Natural killer cell (primary cell): ENCODE data around the gene MCF2L. TPM values are rescaled to one million over a fixed set of nuclear protein-coding genes. Genes with fewer than 3 reads are reported as not detected.

ENCODE experiments used
- ATAC-seq, 3 donors: fragments of 150-1000 bp in 2 of 3; fragments of 200-7000 bp in 1 of 3; cut with Tn5 transposase; 1 replicate in 1 of 3; 2 replicates in 2 of 3; pipeline ENCODE4 v1.10.0; 2021; ENCODE audit warnings: mild to moderate bottlenecking in 2 of 3, moderate library complexity in 2 of 3
- DNase-seq, 2 donors: peaks; one replicate each; pipeline versions ENCODE4 v3.0.0 to v3.0.0-alpha.2; 2013 to 2021; ENCODE audit warnings: mixed read lengths in 1 of 2
- H3K27ac ChIP-seq: one replicate; pipeline ENCODE4 v1.5.1; 2013; ENCODE audit warnings: mild to moderate bottlenecking, low read length
- H3K27me3 ChIP-seq: one replicate; pipeline ENCODE4 v1.6.1; 2013; ENCODE audit warnings: low read length; ENCODE audit not compliant: control insufficient read depth, insufficient read depth
- H3K36me3 ChIP-seq: one replicate; pipeline ENCODE4 v1.6.1; 2013; ENCODE audit warnings: low read length; ENCODE audit not compliant: control insufficient read depth, insufficient read depth
- H3K4me1 ChIP-seq: one replicate; pipeline ENCODE4 v1.6.1; 2013; ENCODE audit warnings: low read length; ENCODE audit not compliant: control insufficient read depth, insufficient read depth
- H3K4me3 ChIP-seq: one replicate; pipeline ENCODE4 v1.5.1; 2013; ENCODE audit warnings: low read length
- H3K9me3 ChIP-seq: one replicate; pipeline ENCODE4 v1.6.1; 2013; ENCODE audit warnings: low read length; ENCODE audit not compliant: control insufficient read depth, insufficient read depth
- H3K27ac Mint-ChIP-seq, 2 donors: one replicate each; pipeline ENCODE4 v1.8.0; 2022; ENCODE audit warnings: mild to moderate bottlenecking in 2 of 2, mixed read lengths in 2 of 2, moderate library complexity in 1 of 2
- H3K27me3 Mint-ChIP-seq, 2 donors: one replicate each; pipeline ENCODE4 v1.8.0; 2022; ENCODE audit warnings: low read depth in 2 of 2, mixed read lengths in 2 of 2
- H3K36me3 Mint-ChIP-seq: one replicate; pipeline ENCODE4 v1.8.0; 2022; ENCODE audit warnings: mixed read lengths
- H3K4me1 Mint-ChIP-seq, 2 donors: one replicate each; pipeline ENCODE4 v1.8.0; 2022; ENCODE audit warnings: mixed read lengths in 2 of 2
- H3K4me3 Mint-ChIP-seq: one replicate; pipeline ENCODE4 v1.8.0; 2022; ENCODE audit warnings: mild to moderate bottlenecking, moderate library complexity, mixed read lengths
- H3K9me3 Mint-ChIP-seq, 2 donors: one replicate each; pipeline ENCODE4 v1.8.0; 2022; ENCODE audit warnings: mixed read lengths in 2 of 2
- CTCF ChIP-seq: fragments of 200-600 bp; IDR thresholded peaks from one replicate; pipeline ENCODE4 v1.8.0; 2022; ENCODE audit warnings: antibody characterized with exemption
- WGBS: methylation state at CpG from one replicate; pipeline ENCODE4 v1.1.7; 2013; ENCODE audit warnings: missing lambda C conversion rate; ENCODE audit not compliant: insufficient coverage; 5-methylcytosine and 5-hydroxymethylcytosine counted together
- intact Hi-C: fragments of 100-400 bp; cut with micrococcal nuclease; formaldehyde crosslinking; loops from one replicate; pipeline ENCODE4 v1.14.2; 2022
- total RNA-seq, 4 donors: library from RNA; stranded (reverse); fragments of 120-200 nt in 1 of 4; gene quantifications; one replicate each; pipeline versions ENCODE4 v1.2.3 to v1.2.4, GENCODE V29; 2013 to 2022

MCF2L gene
- total RNA-seq, 3 donors from 2014 or later (not counting 1 experiment from before 2014, with no cell fraction given) = 1.7 to 3.0 (median 3.0) TPM

- Histone ChIP-seq H3K27ac (no peak overlapping the region), H3K36me3 (no peaks in the 10 kb centered on the region), H3K4me1 (no peaks in the 10 kb centered on the region), H3K4me3 (no peak overlapping the region), H3K9me3 (peaks cover 13% of the 10 kb centered on the region), H3K27me3 (no peaks in the 10 kb centered on the region)
- DNase-seq (no peak), ATAC-seq (no peak)
- 90% methylated on average over 21 of the region's 21 CpGs for WGBS
- Mint-ChIP-seq H3K27ac (no peak overlapping the region), H3K4me1 (no peaks in the 10 kb centered on the region), H3K9me3 (no peaks in the 10 kb centered on the region), H3K36me3 (no peaks in the 10 kb centered on the region), H3K4me3 (no peak overlapping the region), H3K27me3 (no peaks in the 10 kb centered on the region)
- TF ChIP-seq CTCF = no peak
- intact Hi-C loops = no loop called here
Measured at GRCh38 chr13:113058129-113058987, 89.3 kb downstream of the MCF2L start.

DNA sequence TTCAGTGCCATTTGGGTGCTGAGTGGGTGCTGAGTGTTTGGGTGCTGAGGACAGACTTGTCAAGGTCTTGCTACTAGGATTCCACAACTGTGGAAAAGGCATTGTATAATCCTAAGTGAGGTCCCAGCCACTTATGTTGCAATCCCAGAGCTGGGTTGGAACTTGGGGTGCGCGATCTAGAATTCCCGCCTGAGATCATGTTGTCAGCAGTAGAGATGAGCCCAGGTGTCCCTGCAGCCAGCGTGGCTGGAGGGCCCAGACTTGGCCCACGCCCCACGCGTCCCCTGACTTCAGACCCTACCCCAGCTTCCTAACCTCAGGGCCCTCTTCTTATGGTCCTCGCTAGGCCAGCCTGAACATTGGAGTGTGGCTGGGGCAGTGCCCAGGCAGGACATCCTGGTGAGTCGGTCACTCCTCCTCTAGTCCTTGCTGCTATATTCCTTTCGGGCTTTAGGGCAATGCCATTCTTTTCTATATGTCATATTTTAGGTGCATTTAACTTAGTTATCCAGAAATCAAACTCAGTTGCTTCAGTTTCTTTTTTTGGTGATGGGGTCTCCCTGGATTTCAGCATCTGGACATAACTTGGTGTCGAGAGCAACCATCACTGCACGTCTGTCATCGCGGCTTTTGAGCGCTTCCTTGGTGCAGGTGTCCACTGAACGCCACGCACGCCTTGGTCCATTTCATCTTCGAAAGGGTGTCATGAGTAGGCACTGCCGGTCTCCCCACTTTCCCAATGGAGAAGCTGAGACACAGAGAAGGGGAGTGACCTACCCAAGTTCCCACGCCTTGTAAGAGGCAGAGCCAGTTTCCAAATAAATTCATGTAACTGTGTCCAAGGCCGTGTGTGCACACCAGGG lies 90.2 kb downstream of the MCF2L start:
- H3K4me3 ChIP-seq = no peak overlapping the region
- H3K4me1 ChIP-seq = no peaks in the 10 kb centered on the region
- TF ChIP-seq CTCF = no peak
- no peaks in the 10 kb centered on the region for H3K9me3 Mint-ChIP-seq
- peaks cover 13% of the 10 kb centered on the region for H3K9me3 ChIP-seq
- no peak for ATAC-seq
- no peak overlapping the region for H3K27ac ChIP-seq
- DNase-seq = no peak
- H3K4me1 Mint-ChIP-seq = no peaks in the 10 kb centered on the region
- H3K36me3 ChIP-seq = no peaks in the 10 kb centered on the region
- H3K36me3 Mint-ChIP-seq = no peaks in the 10 kb centered on the region
- H3K27ac Mint-ChIP-seq = no peak overlapping the region
- WGBS = 96% methylated on average over 22 of the region's 22 CpGs
- intact Hi-C loops = no loop called here
- H3K4me3 Mint-ChIP-seq = no peak overlapping the region
- H3K27me3 ChIP-seq = no peaks in the 10 kb centered on the region
- no peaks in the 10 kb centered on the region for H3K27me3 Mint-ChIP-seq

- no peak overlapping the region for H3K4me3 ChIP-seq
- Mint-ChIP-seq H3K9me3 (no peaks in the 10 kb centered on the region), H3K4me3 (no peak overlapping the region), H3K27ac (no peak overlapping the region), H3K27me3 (no peaks in the 10 kb centered on the region), H3K36me3 (no peaks in the 10 kb centered on the region), H3K4me1 (no peaks in the 10 kb centered on the region)
- no peak for TF ChIP-seq CTCF
- H3K9me3 ChIP-seq = peaks cover 13% of the 10 kb centered on the region
- H3K27ac ChIP-seq = no peak overlapping the region
- no peaks in the 10 kb centered on the region for H3K36me3 ChIP-seq
- DNase-seq (no peak), ATAC-seq (no peak)
- H3K4me1 ChIP-seq = no peaks in the 10 kb centered on the region
- intact Hi-C loops = no loop called here
- no peaks in the 10 kb centered on the region for H3K27me3 ChIP-seq
- 91% methylated on average over 15 of the region's 15 CpGs for WGBS
Measured at GRCh38 chr13:113059891-113060290, 90.9 kb downstream of the MCF2L start.
